HG03108 (cell line): ENCODE measurements around the gene FNDC4.

Source experiments
- ATAC-seq: cut with Tn5 transposase; IDR thresholded peaks from one replicate; pipeline ENCODE4 v1.9.1; 2021; ENCODE audit warnings: moderate library complexity; ENCODE audit not compliant: unreplicated experiment

The FNDC4 gene

DNA sequence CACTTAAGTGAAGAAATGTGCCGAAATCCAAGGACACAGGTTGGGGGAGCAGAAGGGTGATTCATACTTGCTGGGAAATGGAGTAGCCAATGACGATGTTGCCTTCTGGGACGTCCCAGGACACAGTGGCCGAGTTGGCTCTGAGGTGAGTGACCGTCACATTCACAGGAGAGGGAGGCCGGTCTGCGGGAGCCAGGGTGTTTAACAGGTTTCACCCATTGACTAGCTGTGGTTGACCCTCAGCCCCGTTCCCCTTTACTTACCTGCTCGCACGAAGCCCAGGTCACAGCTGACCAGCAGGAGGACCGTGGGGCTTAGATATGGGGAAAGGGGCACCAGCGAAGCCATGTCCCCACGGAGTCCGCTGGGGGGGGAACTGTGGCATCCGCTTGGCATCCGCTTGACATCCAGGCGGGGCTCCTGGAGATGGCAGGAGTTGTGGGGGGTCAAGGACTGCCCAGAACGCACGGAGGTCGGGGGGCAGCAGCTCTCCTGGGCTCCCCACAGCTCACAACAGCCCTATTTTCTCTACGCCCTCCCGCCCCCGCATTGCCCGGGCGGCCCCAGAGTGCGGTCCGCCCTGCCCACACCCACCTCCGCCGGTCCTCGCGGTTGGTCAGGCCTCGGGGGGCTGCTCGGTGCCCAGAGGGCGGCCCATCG lies 586 bp downstream of the FNDC4 start:
- ATAC-seq = no peak

DNA sequence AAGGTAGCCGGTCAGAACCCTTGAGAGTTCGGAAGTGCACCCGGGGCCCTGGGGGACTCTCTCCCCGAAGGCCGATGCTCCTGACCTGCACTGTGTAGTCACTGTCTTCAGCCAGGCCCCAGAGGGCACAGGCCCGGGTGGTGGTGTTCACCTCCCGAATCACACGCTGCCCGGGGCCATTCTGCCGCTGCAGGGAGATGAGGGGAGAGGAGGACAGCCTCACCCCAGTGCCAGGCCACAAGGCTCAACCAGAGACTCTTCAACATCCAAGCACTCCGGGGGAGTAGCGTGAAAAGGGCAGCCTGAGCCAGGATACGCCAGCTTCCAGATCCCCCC lies 1.1 kb downstream of the FNDC4 start:
- ATAC-seq = no peak

DNA sequence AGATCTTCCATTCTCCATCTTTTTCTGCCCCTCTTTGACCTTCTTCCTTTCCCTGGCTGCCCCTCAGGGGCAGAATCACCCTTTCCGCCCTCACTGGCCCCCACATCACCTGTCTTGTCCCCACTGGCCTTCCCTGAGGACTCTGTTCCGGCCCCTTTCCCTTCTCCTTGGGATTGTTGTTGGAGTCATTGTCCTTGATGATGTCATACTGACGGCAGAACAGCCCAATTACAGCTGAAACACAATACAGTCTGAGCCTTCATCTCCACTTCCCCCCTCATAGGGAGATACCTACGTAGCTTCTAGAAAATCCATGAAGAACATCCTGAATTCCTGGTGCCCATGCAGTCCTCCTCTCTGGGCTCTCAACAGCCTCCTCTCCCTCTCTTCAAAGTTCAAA lies 2.4 kb downstream of the FNDC4 start:
- ATAC-seq = no peak

DNA sequence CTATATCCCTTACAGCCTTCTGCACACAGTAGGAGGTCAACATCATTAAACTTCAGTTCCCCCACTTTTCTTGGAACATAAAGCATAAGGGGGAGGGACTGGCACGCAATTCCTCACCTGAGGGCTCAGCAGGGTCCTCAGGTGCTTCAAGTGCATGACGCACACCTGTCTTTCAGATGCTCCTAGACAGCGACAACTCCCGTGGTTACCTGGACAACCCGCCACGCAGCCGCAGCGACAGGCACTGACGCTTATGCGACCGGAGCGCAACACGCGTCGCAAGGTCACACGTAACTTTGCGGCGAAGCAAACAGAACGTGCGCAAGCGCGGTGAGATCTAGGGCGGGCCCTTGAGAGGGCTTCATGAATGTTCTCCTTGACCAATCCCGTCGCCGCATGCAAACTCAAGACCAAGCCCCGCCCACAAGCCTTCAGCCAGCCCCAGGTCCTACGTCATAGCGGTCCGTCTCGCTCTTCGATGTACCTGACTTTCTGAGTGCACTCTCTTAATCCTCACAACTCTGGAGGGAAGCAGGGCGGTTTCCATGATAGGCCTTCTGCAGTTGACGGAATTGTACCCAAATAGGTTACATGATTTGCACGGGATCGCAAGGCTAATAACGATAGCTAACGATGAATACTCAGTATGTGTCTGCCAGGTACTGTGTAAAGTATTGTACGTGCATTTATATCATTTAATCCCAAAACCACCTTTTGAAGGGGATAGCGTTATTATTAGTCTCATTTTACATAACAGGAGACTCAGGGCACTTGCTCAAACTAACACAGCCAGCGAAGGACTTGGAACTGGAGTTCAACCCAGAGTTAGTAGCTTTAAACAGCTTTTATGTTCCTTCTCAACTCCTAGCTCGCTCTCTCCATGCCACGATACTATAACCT lies 5.3 kb downstream of the FNDC4 start, which contains the start of gene IFT172:
IFT172 (minus strand) TSS at position 246 of the 900 bp plus-strand sequence; CDS start at position 156, 90 bp downstream.
- peak; percentile 93 for ATAC-seq

- no peak for ATAC-seq
These were observed 5.9 kb downstream of the FNDC4 start for GRCh38 chr2:27489118-27489497.

DNA sequence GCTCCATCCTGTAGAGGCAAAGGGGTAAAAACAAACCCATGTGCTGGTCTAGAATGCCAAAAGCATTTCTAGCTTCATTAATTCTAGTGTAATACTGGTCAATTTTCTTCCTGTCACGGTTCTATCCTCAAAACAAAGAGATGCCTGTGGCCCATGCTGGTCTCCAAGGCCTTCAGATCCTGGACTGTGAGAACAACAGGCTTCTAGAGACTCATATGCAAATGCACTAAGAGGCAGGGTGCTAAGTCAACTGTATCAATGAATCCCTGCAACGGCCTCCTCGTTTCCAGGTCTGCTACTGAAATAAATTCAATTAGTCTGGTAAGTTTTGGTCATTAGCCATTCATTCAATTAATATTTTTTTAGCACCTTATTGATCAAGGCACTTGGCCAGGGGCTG lies 9.5 kb downstream of the FNDC4 start:
- ATAC-seq = no peak

DNA sequence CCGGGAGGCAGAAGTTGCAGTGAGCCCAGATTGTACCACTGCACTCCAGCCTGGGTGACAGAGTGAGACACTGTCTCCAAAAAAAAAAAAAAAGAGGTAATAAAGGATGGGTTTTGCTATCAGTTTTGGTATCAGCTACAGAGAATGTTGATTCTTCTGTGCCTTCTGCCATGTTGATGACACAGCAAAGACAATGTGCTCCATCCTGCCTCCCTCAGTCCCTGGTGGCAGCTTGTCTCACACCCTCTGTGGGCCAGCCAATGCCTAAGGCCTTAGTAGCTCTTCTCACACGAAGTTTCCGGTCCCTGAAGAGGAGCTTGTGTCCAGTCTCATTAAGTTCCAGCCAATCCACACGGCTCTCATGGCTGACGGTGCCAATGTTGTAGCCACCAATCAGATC lies 23.0 kb downstream of the FNDC4 start:
- ATAC-seq = no peak

- ATAC-seq = no peak
These were observed 30.6 kb downstream of the FNDC4 start for GRCh38 chr2:27464443-27464842.

DNA sequence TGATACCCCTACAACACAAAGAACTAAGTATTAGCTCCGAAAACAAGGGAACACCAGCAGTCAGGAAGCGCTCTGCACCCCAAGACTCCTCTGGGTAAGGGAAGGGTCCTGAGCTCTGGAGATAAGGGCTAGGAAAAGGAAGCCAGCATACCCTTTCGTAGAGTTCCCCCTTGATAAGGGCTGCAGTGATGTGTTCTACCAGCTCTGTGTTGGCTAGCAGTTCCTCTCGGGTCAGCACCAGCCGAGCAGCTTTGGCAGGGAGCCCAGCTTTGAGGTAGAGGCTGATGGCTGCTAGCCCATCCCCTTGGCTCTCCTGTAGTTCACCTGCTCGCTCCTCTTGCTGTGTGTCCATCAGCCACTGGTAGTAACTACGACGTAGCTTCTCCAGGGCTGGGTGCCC lies 33.9 kb downstream of the FNDC4 start:
- no peak for ATAC-seq

- no peak for ATAC-seq
These were observed 41.0 kb downstream of the FNDC4 start for GRCh38 chr2:27453968-27454367.

DNA sequence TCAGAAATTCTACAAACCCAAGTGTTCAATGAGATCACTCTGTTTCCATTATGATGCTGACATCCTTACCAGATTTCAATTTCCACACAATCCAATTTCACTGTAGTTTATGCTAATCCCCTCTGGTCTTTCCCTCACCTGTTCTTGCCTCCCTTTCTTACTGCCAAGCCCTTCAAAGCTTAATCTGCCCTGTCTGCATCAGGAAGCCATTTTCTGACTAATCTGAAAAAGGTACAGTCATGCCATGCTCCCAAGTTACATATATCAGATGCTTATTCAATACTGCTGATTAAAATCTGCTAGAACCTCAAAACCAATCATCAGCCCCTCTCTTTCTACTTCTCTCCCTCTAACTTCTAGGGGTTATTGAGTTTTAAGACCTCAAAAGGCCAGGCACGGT lies 43.9 kb downstream of the FNDC4 start:
- ATAC-seq = no peak

GRCh38 chr2:27448381-27448780 lies 46.6 kb downstream of the FNDC4 start:
- no peak for ATAC-seq

- ATAC-seq = no peak
These were observed 48.9 kb downstream of the FNDC4 start for GRCh38 chr2:27446057-27446456.

GRCh38 chr2:27445615-27446014 lies 49.4 kb downstream of the FNDC4 start:
- no peak for ATAC-seq

- ATAC-seq = no peak
These were observed 49.8 kb downstream of the FNDC4 start for GRCh38 chr2:27445155-27445554.

GRCh38 chr2:27442920-27443282 lies 52.1 kb downstream of the FNDC4 start:
- no peak for ATAC-seq

DNA sequence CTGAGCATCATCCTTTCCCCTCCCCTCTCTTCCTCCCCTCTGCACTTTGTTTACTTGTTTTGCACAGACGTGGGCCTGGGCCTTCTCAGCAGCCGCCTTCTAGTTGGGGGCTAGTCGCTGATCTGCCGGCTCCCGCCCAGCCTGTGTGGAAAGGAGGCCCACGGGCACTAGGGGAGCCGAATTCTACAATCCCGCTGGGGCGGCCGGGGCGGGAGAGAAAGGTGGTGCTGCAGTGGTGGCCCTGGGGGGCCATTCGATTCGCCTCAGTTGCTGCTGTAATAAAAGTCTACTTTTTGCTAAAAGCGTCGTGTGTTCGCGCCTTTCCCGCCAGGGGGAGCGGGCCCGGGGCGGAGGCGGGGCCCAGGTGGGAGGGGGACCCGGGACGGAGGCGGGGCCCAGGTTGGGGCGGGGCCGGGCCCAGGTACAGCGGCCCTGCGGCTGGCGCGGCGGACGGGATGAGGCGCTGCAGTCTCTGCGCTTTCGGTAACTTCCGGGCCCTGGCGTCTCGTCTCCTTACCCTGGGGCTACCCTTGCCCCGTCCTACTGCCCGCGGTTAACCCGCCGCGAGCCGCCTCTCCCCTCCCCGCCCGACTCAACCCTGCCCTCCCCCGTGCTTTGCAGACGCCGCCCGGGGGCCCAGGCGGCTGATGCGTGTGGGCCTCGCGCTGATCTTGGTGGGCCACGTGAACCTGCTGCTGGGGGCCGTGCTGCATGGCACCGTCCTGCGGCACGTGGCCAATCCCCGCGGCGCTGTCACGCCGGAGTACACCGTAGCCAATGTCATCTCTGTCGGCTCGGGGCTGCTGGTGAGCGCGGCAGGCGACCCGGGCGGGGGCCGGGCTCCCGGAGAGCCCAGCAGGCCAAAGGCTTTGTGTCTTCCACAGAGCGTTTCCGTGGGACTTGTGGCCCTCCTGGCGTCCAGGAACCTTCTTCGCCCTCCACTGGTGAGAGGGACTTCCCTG lies 52.8 kb downstream of the FNDC4 start, which contains the start of gene KRTCAP3:
KRTCAP3 (plus strand) TSS at position 424 of the 962 bp plus-strand sequence; CDS start at position 456, 32 bp downstream.
- ATAC-seq = no peak
